ENCODE results near the gene SH3PXD2A.

SH3PXD2A gene

GRCh38 chr10:103706047-103706446, 149.3 kb downstream of the SH3PXD2A start:
- DNase-seq (ENCODE audit: low read depth) = no peak

GRCh38 chr10:103703941-103704919, 151.1 kb downstream of the SH3PXD2A start:
- no peak for DNase-seq (ENCODE audit: low read depth)

GRCh38 chr10:103701380-103702222, 153.8 kb downstream of the SH3PXD2A start:
- no peak for DNase-seq (ENCODE audit: low read depth)

GRCh38 chr10:103700436-103700715, 155.0 kb downstream of the SH3PXD2A start:
- DNase-seq (ENCODE audit: low read depth) = no peak

- no peak for DNase-seq (ENCODE audit: low read depth)
These were observed 155.6 kb downstream of the SH3PXD2A start for GRCh38 chr10:103699611-103700435.

GRCh38 chr10:103698266-103698665, 157.1 kb downstream of the SH3PXD2A start:
- no peak for DNase-seq (ENCODE audit: low read depth)

- DNase-seq (ENCODE audit: low read depth) = no peak
These were observed 157.6 kb downstream of the SH3PXD2A start for GRCh38 chr10:103697787-103698186.

GRCh38 chr10:103696411-103697145, 158.8 kb downstream of the SH3PXD2A start:
- DNase-seq (ENCODE audit: low read depth) = peak; percentile 67

- DNase-seq (ENCODE audit: low read depth) = no peak
These were observed 159.3 kb downstream of the SH3PXD2A start for GRCh38 chr10:103696094-103696410.

- DNase-seq (ENCODE audit: low read depth) = no peak
These were observed 159.8 kb downstream of the SH3PXD2A start for GRCh38 chr10:103695584-103696005.

GRCh38 chr10:103693812-103694205, 161.6 kb downstream of the SH3PXD2A start:
- DNase-seq (ENCODE audit: low read depth) = no peak

- DNase-seq (ENCODE audit: low read depth) = peak; percentile 29
These were observed 162.2 kb downstream of the SH3PXD2A start for GRCh38 chr10:103692952-103693811.

- DNase-seq (ENCODE audit: low read depth) = peak; percentile 15
These were observed 162.9 kb downstream of the SH3PXD2A start for GRCh38 chr10:103692436-103692951.

- DNase-seq (ENCODE audit: low read depth) = peak; percentile 3
These were observed 163.5 kb downstream of the SH3PXD2A start for GRCh38 chr10:103691723-103692435.

GRCh38 chr10:103691267-103691666, 164.1 kb downstream of the SH3PXD2A start:
- DNase-seq (ENCODE audit: low read depth) = no peak

- no peak for DNase-seq (ENCODE audit: low read depth)
These were observed 165.1 kb downstream of the SH3PXD2A start for GRCh38 chr10:103690281-103690680.

- DNase-seq (ENCODE audit: low read depth) = no peak
These were observed 166.9 kb downstream of the SH3PXD2A start for GRCh38 chr10:103688491-103688890.

- no peak for DNase-seq (ENCODE audit: low read depth)
These were observed 167.7 kb downstream of the SH3PXD2A start for GRCh38 chr10:103687718-103688117.

- DNase-seq (ENCODE audit: low read depth) = no peak
These were observed 168.2 kb downstream of the SH3PXD2A start for GRCh38 chr10:103687172-103687571.
